PC-9 (cell line): ENCODE measurements around the gene CFAP46. TPM values are rescaled to one million over a fixed set of nuclear protein-coding genes. Genes with fewer than 3 reads are reported as not detected.

Source experiments
- BruUV-seq: library from RNA; stranded (reverse); fragments of 400-500 nt; replicated peaks from 2 replicates; lab custom pipeline; 2021; lab: Mats Ljungman, UMichigan
- CTCF ChIA-PET: fragments of 300-600 bp; sonication (Branson Sonifier 250); formaldehyde crosslinking; loops from one replicate; lab custom pipeline; 2022; ENCODE audit warnings: antibody characterized with exemption; lab: Charles Lee
- POLR2A ChIA-PET: fragments of 300-600 bp; sonication (Branson Sonifier 250); formaldehyde crosslinking; loops from one replicate; lab custom pipeline; 2022; ENCODE audit warnings: antibody characterized with exemption; ENCODE audit not compliant: unreplicated experiment; lab: Charles Lee
- DNase-seq, 2 experiments: peaks; one replicate each; pipeline versions ENCODE4 v3.0.0 to v3.0.0-alpha.2; 2015 to 2022; ENCODE audit warnings: mixed read lengths in 1 of 2
- H2AFZ ChIP-seq: fragments of 200-600 bp; sonication (generic); 2 replicates; pipeline ENCODE4 v1.8.1; 2017; ENCODE audit warnings: antibody characterized with exemption
- H3F3A ChIP-seq: fragments of 200-600 bp; sonication (generic); 2 replicates; pipeline ENCODE4 v1.8.1; 2017; ENCODE audit warnings: antibody characterized with exemption, mild to moderate bottlenecking, low read depth; ENCODE audit not compliant: insufficient read depth
- H3K27ac ChIP-seq: fragments of 200-600 bp; sonication (generic); 2 replicates; pipeline ENCODE4 v1.6.1; 2016; ENCODE audit warnings: mixed run types
- H3K27me3 ChIP-seq: fragments of 200-600 bp; sonication (generic); 2 replicates; pipeline ENCODE4 v1.6.1; 2016; ENCODE audit warnings: low read depth, mixed run types; ENCODE audit not compliant: insufficient read depth
- H3K36me3 ChIP-seq: fragments of 200-600 bp; sonication (generic); 2 replicates; pipeline ENCODE4 v1.6.1; 2016; ENCODE audit warnings: low read depth, mixed run types
- H3K4me1 ChIP-seq: fragments of 200-600 bp; sonication (generic); replicated peaks from 2 replicates; pipeline ENCODE4 v1.6.1; 2016; ENCODE audit warnings: mixed run types; ENCODE audit not compliant: insufficient read depth
- H3K4me2 ChIP-seq: fragments of 200-600 bp; sonication (generic); 2 replicates; pipeline ENCODE4 v1.6.1; 2017; ENCODE audit warnings: mixed run types
- H3K4me3 ChIP-seq: fragments of 200-600 bp; sonication (generic); 2 replicates; pipeline ENCODE4 v1.6.1; 2016; ENCODE audit warnings: mixed run types
- H3K79me2 ChIP-seq: fragments of 200-600 bp; sonication (generic); 2 replicates; pipeline ENCODE4 v1.6.1; 2017; ENCODE audit warnings: low read depth, mixed run types
- H3K9me2 ChIP-seq: fragments of 200-600 bp; sonication (generic); 2 replicates; pipeline ENCODE4 v1.8.1; 2017; ENCODE audit warnings: mild to moderate bottlenecking; ENCODE audit not compliant: insufficient read depth
- H3K9me3 ChIP-seq: fragments of 200-600 bp; sonication (generic); 2 replicates; pipeline ENCODE4 v1.8.1; 2016; ENCODE audit warnings: low read depth; ENCODE audit not compliant: insufficient read depth
- H4K20me1 ChIP-seq: fragments of 200-600 bp; sonication (generic); 2 replicates; pipeline ENCODE4 v1.8.1; 2017; ENCODE audit not compliant: insufficient read depth
- EZH2 ChIP-seq: fragments of 200-600 bp; sonication (generic); IDR thresholded peaks from 2 replicates; pipeline ENCODE4 v1.8.0; 2017; ENCODE audit warnings: antibody characterized with exemption, low read depth
- intact Hi-C: fragments of 100-400 bp; cut with micrococcal nuclease; formaldehyde crosslinking; loops from one replicate; pipeline ENCODE4 v1.10.0; 2022; ENCODE audit not compliant: unreplicated experiment
- total RNA-seq: library from RNA; stranded (reverse); gene quantifications from 2 replicates; pipeline ENCODE4 v1.2.3, GENCODE V29; 2021
- TF ChIP-seq, protein P1 (sequence below): fragments of 200-600 bp; sonication (generic); conservative IDR thresholded peaks from 2 replicates; pipeline ENCODE4 v1.6.1; 2017; ENCODE audit warnings: mixed run types, antibody characterized with exemption, mild to moderate bottlenecking, moderate library complexity

CFAP46 gene
- total RNA-seq, 1 experiment from 2014 or later = not detected

GRCh38 chr10:132768346-132769248 is 173.8 kb downstream of the CFAP46 start:
- POLR2A ChIA-PET = no interaction called here
- Histone ChIP-seq H3F3A (no peaks in the 10 kb centered on the region), H3K4me1 (no peaks in the 10 kb centered on the region), H3K79me2 (no peaks in the 10 kb centered on the region), H3K4me2 (no peak overlapping the region), H3K4me3 (no peak overlapping the region), H2AFZ (no peak overlapping the region), H3K9me3 (no peaks in the 10 kb centered on the region), H4K20me1 (no peaks in the 10 kb centered on the region), H3K27me3 (no peaks in the 10 kb centered on the region), H3K36me3 (no peaks in the 10 kb centered on the region), H3K27ac (no peak overlapping the region), H3K9me2 (no peaks in the 10 kb centered on the region)
- TF ChIP-seq, protein P1, sequence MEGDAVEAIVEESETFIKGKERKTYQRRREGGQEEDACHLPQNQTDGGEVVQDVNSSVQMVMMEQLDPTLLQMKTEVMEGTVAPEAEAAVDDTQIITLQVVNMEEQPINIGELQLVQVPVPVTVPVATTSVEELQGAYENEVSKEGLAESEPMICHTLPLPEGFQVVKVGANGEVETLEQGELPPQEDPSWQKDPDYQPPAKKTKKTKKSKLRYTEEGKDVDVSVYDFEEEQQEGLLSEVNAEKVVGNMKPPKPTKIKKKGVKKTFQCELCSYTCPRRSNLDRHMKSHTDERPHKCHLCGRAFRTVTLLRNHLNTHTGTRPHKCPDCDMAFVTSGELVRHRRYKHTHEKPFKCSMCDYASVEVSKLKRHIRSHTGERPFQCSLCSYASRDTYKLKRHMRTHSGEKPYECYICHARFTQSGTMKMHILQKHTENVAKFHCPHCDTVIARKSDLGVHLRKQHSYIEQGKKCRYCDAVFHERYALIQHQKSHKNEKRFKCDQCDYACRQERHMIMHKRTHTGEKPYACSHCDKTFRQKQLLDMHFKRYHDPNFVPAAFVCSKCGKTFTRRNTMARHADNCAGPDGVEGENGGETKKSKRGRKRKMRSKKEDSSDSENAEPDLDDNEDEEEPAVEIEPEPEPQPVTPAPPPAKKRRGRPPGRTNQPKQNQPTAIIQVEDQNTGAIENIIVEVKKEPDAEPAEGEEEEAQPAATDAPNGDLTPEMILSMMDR = no peak
- no peak for TF ChIP-seq EZH2
- intact Hi-C loops = no loop called here
- CTCF ChIA-PET = no interaction called here
- no TSS peak for BruUV-seq
- DNase-seq = no peak

- no peaks in the 10 kb centered on the region for H3K9me3 ChIP-seq
- no peaks in the 10 kb centered on the region for H3K9me2 ChIP-seq
- no peak overlapping the region for H3K27ac ChIP-seq
- no peaks in the 10 kb centered on the region for H3F3A ChIP-seq
- DNase-seq = no peak
- ChIA-PET POLR2A (no interaction called here), CTCF (no interaction called here)
- no peaks in the 10 kb centered on the region for H3K36me3 ChIP-seq
- H3K79me2 ChIP-seq = no peaks in the 10 kb centered on the region
- BruUV-seq = no TSS peak
- H2AFZ ChIP-seq = no peak overlapping the region
- H3K4me1 ChIP-seq = no peaks in the 10 kb centered on the region
- no peaks in the 10 kb centered on the region for H3K27me3 ChIP-seq
- intact Hi-C loops = no loop called here
- no peak overlapping the region for H3K4me2 ChIP-seq
- TF ChIP-seq, protein P1 = no peak
- TF ChIP-seq EZH2 = no peak
- no peaks in the 10 kb centered on the region for H4K20me1 ChIP-seq
- H3K4me3 ChIP-seq = no peak overlapping the region
Observed at GRCh38 chr10:132766291-132766690, 176.1 kb downstream of the CFAP46 start.

DNA sequence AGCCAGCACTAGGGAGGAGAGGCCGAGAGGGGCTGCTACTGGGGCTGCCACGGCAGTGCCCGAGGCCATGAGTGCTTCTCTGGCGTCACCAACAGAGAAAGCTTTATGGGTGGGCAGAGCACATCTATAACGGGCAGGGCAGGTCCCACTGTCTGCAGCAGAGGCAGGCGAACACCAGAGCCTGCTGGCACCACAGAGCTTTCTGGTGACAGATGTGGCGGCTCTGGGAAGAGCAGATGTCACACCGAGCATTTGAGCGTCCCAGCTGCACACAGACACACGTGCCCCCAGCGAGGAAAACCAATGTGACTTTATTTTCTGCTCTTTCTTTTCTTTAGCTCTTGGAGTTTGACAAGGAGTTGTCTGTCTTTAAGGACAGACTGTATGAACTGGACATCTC is 176.9 kb downstream of the CFAP46 start:
- Histone ChIP-seq H3K36me3 (no peaks in the 10 kb centered on the region), H3K4me1 (no peaks in the 10 kb centered on the region), H3K4me3 (no peak overlapping the region), H3K9me2 (no peaks in the 10 kb centered on the region), H3K9me3 (no peaks in the 10 kb centered on the region), H3K27ac (no peak overlapping the region), H3K27me3 (no peaks in the 10 kb centered on the region), H3F3A (no peaks in the 10 kb centered on the region), H4K20me1 (no peaks in the 10 kb centered on the region), H2AFZ (no peak overlapping the region), H3K4me2 (no peak overlapping the region), H3K79me2 (no peaks in the 10 kb centered on the region)
- ChIA-PET POLR2A (no interaction called here), CTCF (no interaction called here)
- TF ChIP-seq, protein P1 = no peak
- no peak for TF ChIP-seq EZH2
- BruUV-seq = no TSS peak
- DNase-seq = no peak
- intact Hi-C loops = no loop called here
